Mesendoderm (in vitro differentiated cells): ENCODE measurements around the gene SLC47A2.

Experiments
- DNase-seq: peaks from one replicate; pipeline ENCODE4 v3.0.0; 2013
- H2AK5ac ChIP-seq: 2 replicates; pipeline ENCODE4 v1.6.1; 2013; ENCODE audit warnings: low read length, inconsistent platforms
- H2BK120ac ChIP-seq: 2 replicates; pipeline ENCODE4 v1.6.1; 2013; ENCODE audit warnings: low read depth, mild to moderate bottlenecking, low read length, moderate library complexity, mixed read lengths
- H2BK15ac ChIP-seq: replicated peaks from 2 replicates; pipeline ENCODE4 v1.6.1; 2013; ENCODE audit warnings: low read depth, mild to moderate bottlenecking, moderate library complexity
- H2BK5ac ChIP-seq: 2 replicates; pipeline ENCODE4 v1.6.1; 2013; ENCODE audit warnings: low read length, inconsistent platforms
- H3K18ac ChIP-seq: 2 replicates; pipeline ENCODE4 v1.6.1; 2013; ENCODE audit warnings: mild to moderate bottlenecking, low read length, mixed read lengths
- H3K23ac ChIP-seq: one replicate; pipeline ENCODE4 v1.6.1; 2013; ENCODE audit warnings: low read length
- H3K27ac ChIP-seq: 2 replicates; pipeline ENCODE4 v1.5.1; 2013; ENCODE audit warnings: low read depth, mild to moderate bottlenecking, inconsistent platforms, low read length, moderate library complexity
- H3K27me3 ChIP-seq: 2 replicates; pipeline ENCODE4 v1.6.1; 2013; ENCODE audit warnings: low read length, control low read depth, mild to moderate bottlenecking, inconsistent platforms; ENCODE audit not compliant: insufficient read depth, poor library complexity
- H3K36me3 ChIP-seq: 2 replicates; pipeline ENCODE4 v1.6.1; 2013; ENCODE audit warnings: low read length, inconsistent platforms; ENCODE audit not compliant: control insufficient read depth, insufficient read depth
- H3K4ac ChIP-seq: one replicate; pipeline ENCODE4 v1.6.1; 2013; ENCODE audit warnings: low read depth, mild to moderate bottlenecking, low read length, moderate library complexity
- H3K4me1 ChIP-seq: 2 replicates; pipeline ENCODE4 v1.6.1; 2013; ENCODE audit warnings: low read depth, low read length, inconsistent platforms; ENCODE audit not compliant: control insufficient read depth
- H3K4me2 ChIP-seq: 2 replicates; pipeline ENCODE4 v1.6.1; 2013; ENCODE audit warnings: low read length
- H3K4me3 ChIP-seq: 2 replicates; pipeline ENCODE4 v1.5.1; 2013; ENCODE audit warnings: mild to moderate bottlenecking, low read length
- H3K56ac ChIP-seq: one replicate; pipeline ENCODE4 v1.6.1; 2013; ENCODE audit warnings: low read length
- H3K79me1 ChIP-seq: 2 replicates; pipeline ENCODE4 v1.6.1; 2013; ENCODE audit warnings: low read length, inconsistent platforms
- H3K79me2 ChIP-seq: 2 replicates; pipeline ENCODE4 v1.6.1; 2013; ENCODE audit warnings: mild to moderate bottlenecking, low read length; ENCODE audit not compliant: control insufficient read depth, insufficient read depth
- H3K9ac ChIP-seq: 2 replicates; pipeline ENCODE4 v1.6.1; 2013; ENCODE audit warnings: low read length, inconsistent platforms
- H4K5ac ChIP-seq: one replicate; pipeline ENCODE4 v1.6.1; 2013; ENCODE audit warnings: low read length
- H4K8ac ChIP-seq: one replicate; pipeline ENCODE4 v1.6.1; 2013; ENCODE audit warnings: low read depth, mild to moderate bottlenecking, control low read depth, low read length, moderate library complexity
- WGBS: extraction: QIAGEN DNeasy Blood & Tissue Kit; methylation state at CpG from one replicate; pipeline ENCODE4 v1.1.7; 2013; ENCODE audit warnings: low lambda C conversion rate, missing lambda C conversion rate; ENCODE audit not compliant: insufficient coverage; ENCODE audit errors: extremely low coverage; 5-methylcytosine and 5-hydroxymethylcytosine counted together

SLC47A2 gene

GRCh38 chr17:19720631-19721426, 4.4 kb upstream of the SLC47A2 start:
- no peak overlapping the region for H3K18ac ChIP-seq
- H3K9ac ChIP-seq, result no peak overlapping the region
- H4K8ac ChIP-seq, result no peak overlapping the region
- H3K27me3 ChIP-seq, result no peaks in the 10 kb centered on the region
- no peak overlapping the region for H2AK5ac ChIP-seq
- no peaks in the 10 kb centered on the region for H3K4me1 ChIP-seq
- H3K27ac ChIP-seq, result no peak overlapping the region
- no peak overlapping the region for H2BK5ac ChIP-seq
- DNase-seq, result no peak
- no peak overlapping the region for H3K23ac ChIP-seq
- H2BK15ac ChIP-seq, result no peak overlapping the region
- H3K36me3 ChIP-seq, result no peaks in the 10 kb centered on the region
- no peak overlapping the region for H3K4me2 ChIP-seq
- H3K56ac ChIP-seq, result peak overlapping the region; percentile 15
- no peaks in the 10 kb centered on the region for H3K79me2 ChIP-seq
- no peak overlapping the region for H3K4me3 ChIP-seq
- no peak overlapping the region for H3K4ac ChIP-seq
- WGBS, result no CpG with 5 or more reads among the region's 9 CpGs
- H4K5ac ChIP-seq, result no peak overlapping the region
- H3K79me1 ChIP-seq, result no peaks in the 10 kb centered on the region
- H2BK120ac ChIP-seq, result no peak overlapping the region

DNA sequence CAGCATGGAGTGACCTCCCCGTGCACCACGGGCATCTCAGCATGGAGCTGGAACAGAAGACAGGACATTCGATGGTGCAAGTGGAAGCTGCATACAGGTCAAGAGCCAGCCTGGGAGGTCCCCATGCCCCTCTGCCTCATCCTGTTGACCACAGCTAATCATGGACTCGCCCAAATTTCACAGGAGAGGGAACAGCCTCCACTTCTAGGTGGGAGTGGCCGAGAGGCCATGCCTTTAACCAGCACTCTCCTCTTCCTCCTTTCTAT, 3.8 kb upstream of the SLC47A2 start:
- DNase-seq, result no peak
- no peak overlapping the region for H3K4me3 ChIP-seq

GRCh38 chr17:19719355-19720209, 3.2 kb upstream of the SLC47A2 start:
- Histone ChIP-seq H3K4me3 (no peak overlapping the region), H3K79me1 (no peaks in the 10 kb centered on the region), H2AK5ac (no peak overlapping the region), H3K27ac (no peak overlapping the region), H3K9ac (no peak overlapping the region), H3K56ac (no peak overlapping the region), H3K4me2 (no peak overlapping the region), H3K79me2 (no peaks in the 10 kb centered on the region), H2BK5ac (no peak overlapping the region), H3K36me3 (no peaks in the 10 kb centered on the region), H3K18ac (no peak overlapping the region), H3K4ac (no peak overlapping the region), H4K8ac (no peak overlapping the region), H2BK120ac (no peak overlapping the region), H3K23ac (no peak overlapping the region), H2BK15ac (no peak overlapping the region), H3K27me3 (no peaks in the 10 kb centered on the region), H4K5ac (no peak overlapping the region), H3K4me1 (no peaks in the 10 kb centered on the region)
- DNase-seq, result peak; percentile 42
- WGBS, result no CpG with 5 or more reads among the region's 23 CpGs

More for the DNA sequence above, 3.8 kb upstream of the SLC47A2 start:
- no peak overlapping the region for H3K4ac ChIP-seq
- no peak overlapping the region for H4K8ac ChIP-seq
- no peaks in the 10 kb centered on the region for H3K79me2 ChIP-seq
- no peaks in the 10 kb centered on the region for H3K79me1 ChIP-seq
- H3K56ac ChIP-seq, result no peak overlapping the region
- H3K4me1 ChIP-seq, result no peaks in the 10 kb centered on the region
- H3K27me3 ChIP-seq, result no peaks in the 10 kb centered on the region
- H2AK5ac ChIP-seq, result no peak overlapping the region
- H4K5ac ChIP-seq, result no peak overlapping the region
- no CpG with 5 or more reads among the region's 5 CpGs for WGBS
- H3K4me2 ChIP-seq, result no peak overlapping the region
- no peak overlapping the region for H2BK15ac ChIP-seq
- no peak overlapping the region for H3K18ac ChIP-seq
- no peak overlapping the region for H3K23ac ChIP-seq
- no peak overlapping the region for H3K9ac ChIP-seq
- H2BK5ac ChIP-seq, result no peak overlapping the region
- no peak overlapping the region for H3K27ac ChIP-seq
- no peaks in the 10 kb centered on the region for H3K36me3 ChIP-seq
- H2BK120ac ChIP-seq, result no peak overlapping the region

DNA sequence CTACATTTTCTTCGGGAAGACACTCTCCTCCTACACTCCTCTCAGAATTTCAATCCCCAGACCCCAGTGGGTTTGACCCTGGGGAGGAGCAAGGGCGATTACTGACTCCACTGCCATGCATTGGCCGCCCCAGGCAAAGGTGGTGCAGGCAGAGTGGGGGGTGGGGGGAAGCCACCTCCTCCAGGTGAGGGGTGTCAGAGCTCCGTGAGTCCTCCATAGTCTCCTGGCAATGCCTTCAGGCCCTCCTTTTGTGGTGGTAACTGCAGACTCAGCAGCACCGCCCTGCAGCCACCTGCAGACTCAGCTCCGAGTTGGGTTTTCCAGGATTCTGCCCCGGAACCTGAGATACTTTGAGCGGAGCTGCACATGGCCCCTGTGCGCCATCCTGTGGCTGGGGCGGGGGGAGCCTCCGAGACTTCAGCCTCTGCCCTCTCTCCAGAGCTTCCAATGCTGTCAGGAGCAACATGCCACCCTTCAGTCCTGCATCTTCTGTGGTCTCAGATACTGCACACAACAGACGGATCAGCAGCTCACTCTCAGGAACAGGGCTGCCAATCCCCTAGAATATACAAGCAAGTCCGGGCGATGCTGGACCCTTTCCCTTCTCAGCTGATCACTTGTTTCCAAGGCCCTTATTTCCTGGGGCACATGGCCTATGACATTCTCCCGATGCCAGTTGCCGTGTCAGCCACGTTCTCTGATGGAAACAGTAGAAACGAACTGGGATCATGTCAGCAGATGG, 2.4 kb upstream of the SLC47A2 start:
- Histone ChIP-seq H2BK15ac (no peak overlapping the region), H3K4me2 (no peak overlapping the region), H3K18ac (no peak overlapping the region), H3K27me3 (no peaks in the 10 kb centered on the region), H3K56ac (no peak overlapping the region), H3K23ac (no peak overlapping the region), H2BK5ac (no peak overlapping the region), H3K9ac (no peak overlapping the region), H3K79me2 (no peaks in the 10 kb centered on the region), H4K8ac (no peak overlapping the region), H3K27ac (no peak overlapping the region), H3K4me3 (no peak overlapping the region), H4K5ac (no peak overlapping the region), H3K4me1 (no peaks in the 10 kb centered on the region), H2AK5ac (no peak overlapping the region), H3K36me3 (no peaks in the 10 kb centered on the region), H2BK120ac (no peak overlapping the region), H3K79me1 (no peaks in the 10 kb centered on the region), H3K4ac (no peak overlapping the region)
- peak; percentile 64 for DNase-seq
- WGBS, result no CpG with 5 or more reads among the region's 18 CpGs

DNA sequence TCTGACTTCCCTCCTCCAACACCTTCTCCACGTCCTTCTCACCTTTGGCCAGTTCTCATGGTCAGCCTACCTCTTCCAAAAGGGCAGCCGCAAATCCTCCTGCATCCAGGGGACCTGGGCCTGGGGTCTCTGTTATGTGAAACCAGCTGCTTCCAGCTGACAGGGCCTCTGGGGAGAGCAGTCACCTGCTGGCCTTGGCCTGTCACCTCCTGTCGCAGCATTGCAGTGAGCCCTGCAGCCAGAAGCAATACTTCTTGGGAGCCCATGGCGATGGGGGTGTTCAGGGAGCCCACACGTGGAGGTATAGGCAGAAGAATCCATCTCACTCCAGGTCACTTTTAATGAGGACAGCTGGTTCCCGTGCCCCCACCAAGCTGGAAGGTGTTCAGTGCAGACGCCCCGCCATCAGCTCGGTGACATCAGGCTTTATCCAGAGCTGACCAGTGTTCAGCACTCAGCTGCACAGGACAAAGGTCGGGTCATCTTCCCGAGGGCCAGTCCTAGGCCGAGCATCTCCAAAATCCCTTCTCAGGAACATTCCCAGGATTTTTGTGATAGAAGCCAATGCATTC, 1.7 kb upstream of the SLC47A2 start:
- whole genome bisulfite sequencing, result no CpG with 5 or more reads among the region's 12 CpGs
- no peak overlapping the region for H3K27ac ChIP-seq
- no peak overlapping the region for H4K8ac ChIP-seq
- no peaks in the 10 kb centered on the region for H3K4me1 ChIP-seq
- H2BK120ac ChIP-seq, result no peak overlapping the region
- H3K4me2 ChIP-seq, result no peak overlapping the region
- no peaks in the 10 kb centered on the region for H3K79me2 ChIP-seq
- no peak overlapping the region for H2BK15ac ChIP-seq
- H2AK5ac ChIP-seq, result no peak overlapping the region
- no peaks in the 10 kb centered on the region for H3K79me1 ChIP-seq
- H4K5ac ChIP-seq, result no peak overlapping the region
- no peak overlapping the region for H2BK5ac ChIP-seq
- no peak overlapping the region for H3K9ac ChIP-seq
- DNase-seq, result peak; percentile 68
- no peaks in the 10 kb centered on the region for H3K27me3 ChIP-seq
- H3K4me3 ChIP-seq, result no peak overlapping the region
- H3K36me3 ChIP-seq, result no peaks in the 10 kb centered on the region
- no peak overlapping the region for H3K18ac ChIP-seq
- H3K56ac ChIP-seq, result peak overlapping the region; percentile 5
- no peak overlapping the region for H3K23ac ChIP-seq
- H3K4ac ChIP-seq, result no peak overlapping the region
